Stimulated activated CD8-positive, alpha-beta memory T cell treated with anti-CD3 and anti-CD28 coated beads, Interleukin-2, amount 100 ng/mL, for 48 hours (primary cell): ENCODE data around the gene CYP4F22.
"Not testable (repeated sequence)": the region's sequence is repeated elsewhere in the genome, so short reads cannot be mapped to it uniquely, and the experiment has no call there.

ENCODE experiments used
- DNase-seq, 2 donors: peaks; one replicate each; pipeline ENCODE4 v3.0.0-alpha.2; 2020; ENCODE audit warnings: low read depth in 2 of 2

CYP4F22 gene

DNA sequence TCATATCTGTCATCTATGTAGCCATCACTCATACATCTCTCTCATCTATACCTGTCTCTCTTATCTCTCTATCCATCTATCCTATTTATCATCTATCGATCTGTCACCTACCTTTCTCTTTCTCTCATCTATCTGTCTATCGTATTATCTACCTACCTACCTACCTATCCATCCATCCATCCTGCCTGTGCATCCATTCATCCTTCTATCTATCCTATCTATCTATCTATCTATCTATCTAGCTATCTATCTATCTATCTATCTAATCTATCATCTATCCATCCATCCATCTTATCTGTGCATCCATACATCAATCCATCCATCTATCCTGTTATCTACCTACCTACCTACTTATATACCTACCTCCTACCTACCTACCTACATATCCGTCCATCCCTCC, 62.1 kb downstream of the CYP4F22 start:
- no peak for DNase-seq

DNA sequence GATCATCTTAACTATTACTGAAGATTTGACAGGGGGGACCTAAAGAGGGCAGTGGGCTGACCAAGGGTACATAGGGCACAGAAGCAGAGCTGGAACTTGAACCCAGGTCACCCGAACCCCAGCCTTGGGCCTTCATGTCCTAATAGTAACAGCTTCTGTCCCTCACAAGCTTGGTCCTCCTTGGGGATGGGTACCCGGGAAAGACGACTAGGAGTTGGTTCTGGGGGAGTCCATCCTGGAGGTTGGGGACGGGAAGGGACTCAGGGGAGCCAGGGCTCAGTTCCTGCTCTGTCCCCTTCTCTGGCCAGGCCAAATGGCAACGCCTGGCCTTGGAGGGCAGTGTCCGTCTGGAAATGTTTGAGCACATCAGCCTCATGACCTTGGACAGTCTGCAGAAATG, 67.1 kb downstream of the CYP4F22 start:
- no peak for DNase-seq

GRCh38 chr19:15576526-15577156, 68.3 kb downstream of the CYP4F22 start:
- no peak for DNase-seq

- no peak for DNase-seq
These were observed 69.0 kb downstream of the CYP4F22 start for GRCh38 chr19:15577184-15577771.

DNA sequence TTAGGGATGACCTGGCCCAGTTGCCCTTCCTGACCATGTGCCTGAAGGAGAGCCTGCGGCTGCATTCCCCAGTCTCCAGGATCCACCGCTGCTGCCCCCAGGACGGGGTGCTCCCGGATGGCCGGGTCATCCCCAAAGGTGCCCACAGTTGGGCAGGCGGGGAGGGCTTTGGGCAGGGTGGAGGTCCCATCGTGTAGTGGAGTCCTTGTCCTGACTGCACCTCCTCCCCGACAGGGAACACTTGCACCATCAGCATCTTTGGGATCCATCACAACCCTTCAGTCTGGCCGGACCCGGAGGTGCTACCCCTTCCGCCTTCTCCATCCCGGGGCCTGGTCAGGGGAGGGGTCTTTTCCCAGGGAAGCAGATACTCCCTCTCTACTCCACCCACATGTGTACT, 75.0 kb downstream of the CYP4F22 start:
- no peak for DNase-seq

- DNase-seq: no peak
These were observed 75.8 kb downstream of the CYP4F22 start for GRCh38 chr19:15584095-15584494.

GRCh38 chr19:15584541-15585115, 76.3 kb downstream of the CYP4F22 start:
- DNase-seq: peak; percentile 77 to 84

DNA sequence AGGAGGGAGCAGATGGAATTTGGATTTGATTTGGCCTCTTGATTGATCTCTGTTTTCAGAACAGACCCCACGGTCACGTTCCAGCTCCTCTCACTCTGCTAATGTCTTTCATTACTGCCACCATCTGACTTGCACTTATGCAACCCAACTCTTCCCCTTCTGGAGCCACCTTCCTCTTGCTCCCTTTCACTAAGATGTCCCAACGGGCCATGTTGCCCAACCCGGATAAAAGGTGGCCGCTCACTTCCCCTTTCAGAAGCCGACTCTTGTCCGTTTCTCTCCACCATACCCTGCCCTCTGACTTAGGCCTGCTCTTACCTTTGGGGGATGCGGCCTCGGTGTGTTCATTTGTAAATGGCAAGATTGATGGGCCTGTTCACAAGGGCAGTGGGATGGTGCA, 79.3 kb downstream of the CYP4F22 start:
- no peak for DNase-seq

GRCh38 chr19:15588265-15588664, 79.9 kb downstream of the CYP4F22 start:
- no peak for DNase-seq

GRCh38 chr19:15589760-15590451, 81.6 kb downstream of the CYP4F22 start:
- no peak for DNase-seq

DNA sequence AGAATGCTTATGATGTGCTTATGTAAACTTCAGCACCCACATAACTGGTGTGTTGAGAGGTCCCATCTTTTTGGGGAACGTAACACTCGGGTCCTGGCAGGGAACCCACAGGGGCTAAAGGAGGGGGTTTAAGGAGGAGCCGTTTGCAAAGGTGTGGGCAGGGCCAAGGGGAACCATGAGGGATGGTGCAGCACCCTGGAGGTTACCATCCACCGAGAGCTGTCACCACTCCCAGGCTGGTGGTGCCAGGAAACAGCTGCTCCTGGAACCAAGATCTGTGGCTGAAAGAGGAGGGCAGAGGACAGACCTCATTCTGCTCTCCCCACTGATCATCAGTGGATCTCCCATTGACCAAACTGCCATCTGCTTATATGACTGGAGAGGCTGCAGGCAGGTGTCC, 83.5 kb downstream of the CYP4F22 start:
- no peak for DNase-seq

- not testable (repeated sequence) for DNase-seq
These were observed 84.2 kb downstream of the CYP4F22 start for GRCh38 chr19:15592506-15592905.

GRCh38 chr19:15593766-15594165, 85.4 kb downstream of the CYP4F22 start:
- DNase-seq: not testable (repeated sequence)

GRCh38 chr19:15595069-15595468, 86.7 kb downstream of the CYP4F22 start:
- no peak for DNase-seq
